ENCODE data around the gene PCLO. TPM values are rescaled to one million over a fixed set of nuclear protein-coding genes. Genes with fewer than 3 reads are reported as not detected.

Gene PCLO
- total and polyA plus RNA-seq, 7 experiments from 2014 or later, result under 0.01 to 0.10 TPM; not detected in 5

- Mint-ChIP-seq H3K36me3 (no peaks in the 10 kb centered on the region), H3K27me3 (no peaks in the 10 kb centered on the region), H3K9me3 (peaks cover 0 to 9% (median 0%) of the 10 kb centered on the region in 11 donors), H3K4me1 (no peaks in the 10 kb centered on the region), H3K27ac (no peak overlapping the region), H3K4me3 (no peak overlapping the region)
- DNase-seq (no peak), ATAC-seq (no peak)
- intact Hi-C loops (cut with micrococcal nuclease), result no loop called here
- H3K36me3 ChIP-seq (ENCODE audit: control insufficient read depth in 2 of 3, insufficient read depth in 3 of 3, low read length in 3 of 3), result no peaks in the 10 kb centered on the region
- CTCF ChIA-PET, result no interaction called here
- POLR2A ChIA-PET, result no interaction called here
- no peaks in the 10 kb centered on the region for H3K4me1 ChIP-seq (ENCODE audit: control insufficient read depth in 2 of 2, insufficient read depth in 2 of 2, low read length in 2 of 2)
- no peak overlapping the region for H3K4me3 ChIP-seq (ENCODE audit: low read length)
- H3K27ac ChIP-seq (ENCODE audit: low read depth, low read length), result no peak overlapping the region
- no peaks in the 10 kb centered on the region for H3K9me3 ChIP-seq (ENCODE audit: control insufficient read depth in 2 of 3, low read length in 3 of 3)
- no peaks in the 10 kb centered on the region for H3K27me3 ChIP-seq (ENCODE audit: control insufficient read depth in 2 of 2, insufficient read depth in 2 of 2, low read length in 2 of 2)
Observed at GRCh38 chr7:82755705-82756551, 406.8 kb downstream of the PCLO start.

GRCh38 chr7:82750007-82750406 is 412.7 kb downstream of the PCLO start:
- DNase-seq, result no peak
- H3K9me3 ChIP-seq (ENCODE audit: control insufficient read depth in 2 of 3, low read length in 3 of 3), result no peaks in the 10 kb centered on the region
- Mint-ChIP-seq H3K36me3 (no peaks in the 10 kb centered on the region), H3K9me3 (peaks cover 0 to 4% (median 0%) of the 10 kb centered on the region in 11 donors), H3K27me3 (no peaks in the 10 kb centered on the region), H3K4me1 (peaks cover 0 to 2% (median 0%) of the 10 kb centered on the region in 7 donors), H3K27ac (no peak overlapping the region), H3K4me3 (no peak overlapping the region)
- no peak for ATAC-seq
- POLR2A ChIA-PET, result no interaction called here
- no peak overlapping the region for H3K27ac ChIP-seq (ENCODE audit: low read depth, low read length)
- H3K27me3 ChIP-seq (ENCODE audit: control insufficient read depth in 2 of 2, insufficient read depth in 2 of 2, low read length in 2 of 2), result no peaks in the 10 kb centered on the region
- CTCF ChIA-PET, result no interaction called here
- no peak overlapping the region for H3K4me3 ChIP-seq (ENCODE audit: low read length)
- intact Hi-C loops (cut with micrococcal nuclease), result no loop called here
- no peaks in the 10 kb centered on the region for H3K4me1 ChIP-seq (ENCODE audit: control insufficient read depth in 2 of 2, insufficient read depth in 2 of 2, low read length in 2 of 2)
- H3K36me3 ChIP-seq (ENCODE audit: control insufficient read depth in 2 of 3, insufficient read depth in 3 of 3, low read length in 3 of 3), result no peaks in the 10 kb centered on the region

GRCh38 chr7:82745820-82746219 is 416.9 kb downstream of the PCLO start:
- no peak overlapping the region for H3K4me3 Mint-ChIP-seq
- ChIA-PET CTCF (interaction anchor here (0.5 kb wide), 1 partner anchor 432 kb away, joined by 4 read pairs; no protein-coding TSS in a partner anchor), POLR2A (no interaction called here)
- Histone ChIP-seq H3K4me3 (ENCODE audit: low read length) (no peak overlapping the region), H3K9me3 (ENCODE audit: control insufficient read depth in 2 of 3, low read length in 3 of 3) (no peaks in the 10 kb centered on the region), H3K4me1 (ENCODE audit: control insufficient read depth in 2 of 2, insufficient read depth in 2 of 2, low read length in 2 of 2) (no peaks in the 10 kb centered on the region), H3K27ac (ENCODE audit: low read depth, low read length) (no peak overlapping the region), H3K27me3 (ENCODE audit: control insufficient read depth in 2 of 2, insufficient read depth in 2 of 2, low read length in 2 of 2) (no peaks in the 10 kb centered on the region), H3K36me3 (ENCODE audit: control insufficient read depth in 2 of 3, insufficient read depth in 3 of 3, low read length in 3 of 3) (no peaks in the 10 kb centered on the region)
- ATAC-seq (no peak), DNase-seq (no peak)
- H3K4me1 Mint-ChIP-seq, result peaks cover 0 to 2% (median 0%) of the 10 kb centered on the region in 7 donors
- intact Hi-C loops (cut with micrococcal nuclease), result no loop called here
- peaks cover 0 to 6% (median 0%) of the 10 kb centered on the region in 11 donors for H3K9me3 Mint-ChIP-seq
- no peak overlapping the region for H3K27ac Mint-ChIP-seq
- no peaks in the 10 kb centered on the region for H3K27me3 Mint-ChIP-seq
- no peaks in the 10 kb centered on the region for H3K36me3 Mint-ChIP-seq

DNA sequence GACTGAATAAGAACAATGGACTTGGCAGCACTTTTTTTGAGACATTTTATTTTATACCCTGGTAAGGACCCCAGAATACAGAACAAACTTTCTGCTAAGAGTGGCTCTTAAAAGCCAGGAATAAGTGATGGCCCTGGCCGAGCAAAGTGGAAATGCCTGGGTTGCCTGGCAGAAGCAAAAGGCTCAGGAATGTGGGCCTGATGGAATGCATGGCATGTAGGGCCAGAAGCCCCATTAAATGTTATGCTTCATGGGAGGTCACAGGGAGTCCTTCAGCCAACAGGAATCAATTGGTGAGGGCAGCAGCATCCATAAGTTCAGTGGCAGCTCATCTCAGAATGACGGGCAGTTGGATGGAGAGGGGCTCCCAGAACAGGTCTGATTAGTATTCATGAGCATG is 417.6 kb downstream of the PCLO start:
- Mint-ChIP-seq H3K9me3 (peaks cover 0 to 6% (median 0%) of the 10 kb centered on the region in 11 donors), H3K4me1 (peaks cover 0 to 2% (median 0%) of the 10 kb centered on the region in 7 donors), H3K27me3 (no peaks in the 10 kb centered on the region), H3K4me3 (no peak overlapping the region), H3K27ac (no peak overlapping the region), H3K36me3 (no peaks in the 10 kb centered on the region)
- ChIA-PET CTCF (interaction anchor here (0.5 kb wide), 1 partner anchor 431 kb away, joined by 4 read pairs; no protein-coding TSS in a partner anchor), POLR2A (no interaction called here)
- ATAC-seq, result no peak
- no peaks in the 10 kb centered on the region for H3K36me3 ChIP-seq (ENCODE audit: control insufficient read depth in 2 of 3, insufficient read depth in 3 of 3, low read length in 3 of 3)
- H3K4me1 ChIP-seq (ENCODE audit: control insufficient read depth in 2 of 2, insufficient read depth in 2 of 2, low read length in 2 of 2), result no peaks in the 10 kb centered on the region
- no peak for DNase-seq
- no peak overlapping the region for H3K27ac ChIP-seq (ENCODE audit: low read depth, low read length)
- H3K27me3 ChIP-seq (ENCODE audit: control insufficient read depth in 2 of 2, insufficient read depth in 2 of 2, low read length in 2 of 2), result no peaks in the 10 kb centered on the region
- no peaks in the 10 kb centered on the region for H3K9me3 ChIP-seq (ENCODE audit: control insufficient read depth in 2 of 3, low read length in 3 of 3)
- H3K4me3 ChIP-seq (ENCODE audit: low read length), result no peak overlapping the region
- intact Hi-C loops (cut with micrococcal nuclease), result no loop called here

DNA sequence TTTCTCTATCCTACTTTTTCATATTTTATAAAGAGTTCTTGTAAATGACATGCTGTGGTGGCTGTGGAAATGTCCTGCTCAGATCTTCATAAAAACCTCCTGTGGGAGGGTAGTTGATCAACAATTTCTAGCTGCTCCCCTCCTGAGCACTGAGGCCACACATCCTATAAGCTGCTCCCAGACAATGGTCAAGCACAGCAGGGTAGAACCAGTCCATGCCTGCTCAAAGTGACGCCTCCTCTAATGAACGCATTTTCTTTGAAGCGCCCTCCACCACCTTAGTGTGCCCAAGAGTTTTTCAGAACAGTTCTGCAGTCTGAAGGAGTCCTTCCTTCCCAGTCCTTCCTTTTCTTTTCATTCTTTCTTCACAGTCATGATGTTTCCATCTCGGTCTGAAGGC is 420.5 kb downstream of the PCLO start:
- Mint-ChIP-seq H3K36me3 (no peaks in the 10 kb centered on the region), H3K27me3 (no peaks in the 10 kb centered on the region), H3K9me3 (peaks cover 0 to 6% (median 0%) of the 10 kb centered on the region in 11 donors), H3K4me3 (no peak overlapping the region), H3K27ac (no peak overlapping the region), H3K4me1 (no peaks in the 10 kb centered on the region)
- H3K9me3 ChIP-seq (ENCODE audit: control insufficient read depth in 2 of 3, low read length in 3 of 3), result no peaks in the 10 kb centered on the region
- intact Hi-C loops (cut with micrococcal nuclease), result no loop called here
- H3K27ac ChIP-seq (ENCODE audit: low read depth, low read length), result no peak overlapping the region
- no peak for ATAC-seq
- no peak for DNase-seq
- H3K27me3 ChIP-seq (ENCODE audit: control insufficient read depth in 2 of 2, insufficient read depth in 2 of 2, low read length in 2 of 2), result no peaks in the 10 kb centered on the region
- H3K4me1 ChIP-seq (ENCODE audit: control insufficient read depth in 2 of 2, insufficient read depth in 2 of 2, low read length in 2 of 2), result no peaks in the 10 kb centered on the region
- H3K36me3 ChIP-seq (ENCODE audit: control insufficient read depth in 2 of 3, insufficient read depth in 3 of 3, low read length in 3 of 3), result no peaks in the 10 kb centered on the region
- H3K4me3 ChIP-seq (ENCODE audit: low read length), result no peak overlapping the region
- ChIA-PET CTCF (no interaction called here), POLR2A (no interaction called here)

GRCh38 chr7:82741493-82741892 is 421.2 kb downstream of the PCLO start:
- ATAC-seq, result no peak
- Histone ChIP-seq H3K9me3 (ENCODE audit: control insufficient read depth in 2 of 3, low read length in 3 of 3) (no peaks in the 10 kb centered on the region), H3K27me3 (ENCODE audit: control insufficient read depth in 2 of 2, insufficient read depth in 2 of 2, low read length in 2 of 2) (no peaks in the 10 kb centered on the region), H3K36me3 (ENCODE audit: control insufficient read depth in 2 of 3, insufficient read depth in 3 of 3, low read length in 3 of 3) (no peaks in the 10 kb centered on the region), H3K27ac (ENCODE audit: low read depth, low read length) (no peak overlapping the region), H3K4me3 (ENCODE audit: low read length) (no peak overlapping the region), H3K4me1 (ENCODE audit: control insufficient read depth in 2 of 2, insufficient read depth in 2 of 2, low read length in 2 of 2) (no peaks in the 10 kb centered on the region)
- ChIA-PET CTCF (interaction anchor here (0.6 kb wide), 1 partner anchor 987 kb away, joined by 3 read pairs; no protein-coding TSS in a partner anchor), POLR2A (no interaction called here)
- no peaks in the 10 kb centered on the region for H3K4me1 Mint-ChIP-seq
- intact Hi-C loops (cut with micrococcal nuclease), result no loop called here
- H3K36me3 Mint-ChIP-seq, result no peaks in the 10 kb centered on the region
- H3K27me3 Mint-ChIP-seq, result no peaks in the 10 kb centered on the region
- no peak for DNase-seq
- peaks cover 0 to 6% (median 0%) of the 10 kb centered on the region in 11 donors for H3K9me3 Mint-ChIP-seq
- H3K4me3 Mint-ChIP-seq, result no peak overlapping the region
- no peak overlapping the region for H3K27ac Mint-ChIP-seq
